ENCODE results near the gene AKAP13.

- TF ChIP-seq RFX5 (IDR thresholded peaks at IDR 0.05; ENCODE audit: low read length) (no peak), CTCF (IDR thresholded peaks at IDR 0.05) (no peak), USF2 (IDR thresholded peaks at IDR 0.05; ENCODE audit: borderline replicate concordance, low read depth, low read length) (no peak), SMC3 (IDR thresholded peaks at IDR 0.05; ENCODE audit: low read depth, low read length) (no peak), CHD2 (IDR thresholded peaks at IDR 0.05; ENCODE audit: low read length, partially characterized antibody) (no peak)
Measured at GRCh38 chr15:85785887-85786780, 405.7 kb downstream of the AKAP13 start.

All from SK-N-SH (cell line).